ENCODE data around the gene SLC7A7. TPM values are rescaled to one million over a fixed set of nuclear protein-coding genes. Genes with fewer than 3 reads are reported as not detected.

SLC7A7 gene
- total and polyA plus RNA-seq, 2 of the 13 experiments (the other 11 are each of a cell fraction or from before 2014, with no cell fraction given), result 0.13 to 0.63 TPM

GRCh38 chr14:22780105-22780679, 35.0 kb downstream of the SLC7A7 start:
- CTCF ChIA-PET (ENCODE audit: low intra/inter-chr PET ratio, low total read pairs), result interaction anchor here (1.3 kb wide), 1 partner anchor 73 kb away, joined by 5 read pairs; no protein-coding TSS in a partner anchor
- no peak for FAIRE-seq

DNA sequence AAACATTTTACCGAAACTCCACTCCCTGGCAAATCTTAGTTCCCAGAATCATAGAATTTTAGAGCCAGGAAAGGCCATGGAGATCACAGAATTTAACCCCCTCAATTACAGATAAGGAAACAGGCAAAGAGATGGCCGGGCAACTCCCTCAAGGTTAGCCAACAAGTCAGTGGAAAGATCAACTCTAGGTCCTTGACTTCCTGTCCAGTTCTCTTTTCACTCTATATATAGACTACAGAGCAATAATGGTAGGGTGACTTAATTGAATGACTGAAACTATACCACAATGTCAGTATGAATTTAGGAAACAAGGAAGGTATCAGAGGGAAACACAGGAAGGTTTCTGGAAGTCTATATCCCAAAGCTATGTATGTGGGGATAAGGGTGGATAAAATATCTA, 37.2 kb downstream of the SLC7A7 start:
- BruUV-seq (replicated peaks), result no TSS peak

More at GRCh38 chr14:22780105-22780679, 35.0 kb downstream of the SLC7A7 start:
- TF ChIP-seq MAFF (IDR thresholded peaks at IDR 0.05; ENCODE audit: low read depth, low read length) (0 out of 2 replicates have a peak, but pooled peaks have one; percentile 15), ZNF7 (CRISPR knock-in tag; IDR thresholded peaks at IDR 0.05) (0 out of 2 replicates have a peak, but pooled peaks have one; percentile 26), SRF (IDR thresholded peaks at IDR 0.05; ENCODE audit: low read depth, low read length) (peak; percentile 84), CHD2 (IDR thresholded peaks at IDR 0.05; ENCODE audit: low read depth, low read length) (peak; percentile 31; the same call in 1 of the 2 replicates), NBN (conservative IDR thresholded peaks at IDR 0.05) (no peak), MAFK (conservative IDR thresholded peaks at IDR 0.05 in 1 of 2, IDR thresholded peaks at IDR 0.05 in 1 of 2; ENCODE audit: low read length in 2 of 2) (peak in 1 of 2 experiments; percentile 35; a peak in 1 of 4 replicates), ZNF292 (CRISPR knock-in tag; IDR thresholded peaks at IDR 0.05; ENCODE audit: borderline replicate concordance, low read depth) (no peak)
- peak; percentile 59 for DNase-seq (ENCODE audit: low spot score)
- Histone ChIP-seq H3K9me3 (ENCODE audit: low read length) (no peaks in the 10 kb centered on the region), H3K27ac (ENCODE audit: extremely low read length, insufficient read depth, low read length) (no peak overlapping the region), H2AFZ (ENCODE audit: low read length) (no peak overlapping the region), H3K36me3 (replicated peaks in 1 of 2; ENCODE audit: control insufficient read depth in 1 of 2, insufficient read depth in 2 of 2, low read length in 2 of 2) (no peaks in the 10 kb centered on the region), H3K27me3 (ENCODE audit: control insufficient read depth in 1 of 2, insufficient read depth in 2 of 2, low read length in 2 of 2) (no peaks in the 10 kb centered on the region), H3K79me2 (ENCODE audit: insufficient read depth, low read length) (no peaks in the 10 kb centered on the region), H4K20me1 (ENCODE audit: insufficient read depth, low read length) (no peaks in the 10 kb centered on the region), H3K4me3 (replicated peaks in 1 of 3; ENCODE audit: insufficient read depth in 1 of 3, low read depth in 2 of 3, low read length in 3 of 3) (no peak overlapping the region), H3K9ac (ENCODE audit: insufficient read depth, low read depth, low read length) (no peak overlapping the region), H3K4me1 (ENCODE audit: insufficient read depth, low read length) (peaks cover 7% of the 10 kb centered on the region; the same call in 1 of the 2 replicates), H3K4me2 (ENCODE audit: low read depth, low read length) (no peak overlapping the region)
- intact Hi-C loops (cut with micrococcal nuclease; ENCODE audit: unreplicated experiment), result no loop called here
- in situ Hi-C loops (cut with HindIII; ENCODE audit: extremely low pct_ligation_motif_present, low pct_unique_long_range_greater_than_20kb), result no loop called here
- WGBS (ENCODE audit: low lambda C conversion rate), result 15% methylated on average over 2 of the region's 2 CpGs
- ATAC-seq, result peak; percentile 4
- BruUV-seq (replicated peaks), result no TSS peak
- POLR2A ChIA-PET, result interaction anchor here (2.3 kb wide), 1 partner anchor 14 kb away, joined by 14 read pairs; the partner anchor contains the start of gene OXA1L

More for the DNA sequence above, 37.2 kb downstream of the SLC7A7 start:
- Histone ChIP-seq H2AFZ (ENCODE audit: low read length) (no peak overlapping the region), H3K9me3 (ENCODE audit: low read length) (no peaks in the 10 kb centered on the region), H3K27me3 (ENCODE audit: control insufficient read depth in 1 of 2, insufficient read depth in 2 of 2, low read length in 2 of 2) (no peaks in the 10 kb centered on the region), H3K4me3 (replicated peaks in 1 of 3; ENCODE audit: insufficient read depth in 1 of 3, low read depth in 2 of 3, low read length in 3 of 3) (no peak overlapping the region), H3K9ac (ENCODE audit: insufficient read depth, low read depth, low read length) (no peak overlapping the region), H4K20me1 (ENCODE audit: insufficient read depth, low read length) (no peaks in the 10 kb centered on the region), H3K4me1 (ENCODE audit: insufficient read depth, low read length) (peaks cover 13% of the 10 kb centered on the region), H3K36me3 (replicated peaks in 1 of 2; ENCODE audit: control insufficient read depth in 1 of 2, insufficient read depth in 2 of 2, low read length in 2 of 2) (peaks cover 3 to 4% of the 10 kb centered on the region in 2 experiments; a peak in 1 of 5 replicates), H3K4me2 (ENCODE audit: low read depth, low read length) (no peak overlapping the region), H3K27ac (ENCODE audit: extremely low read length, insufficient read depth, low read length) (no peak overlapping the region), H3K79me2 (ENCODE audit: insufficient read depth, low read length) (no peaks in the 10 kb centered on the region)
- 71% methylated on average over 2 of the region's 2 CpGs for WGBS (ENCODE audit: low lambda C conversion rate)
- TF ChIP-seq ATF1 (CRISPR knock-in tag; IDR thresholded peaks at IDR 0.05) (0 out of 2 replicates have a peak, but pooled peaks have one; percentile 34), ZFP1 (CRISPR knock-in tag; IDR thresholded peaks at IDR 0.05) (0 out of 2 replicates have a peak, but pooled peaks have one; percentile 7)
- TF ChIP-seq, protein P1, sequence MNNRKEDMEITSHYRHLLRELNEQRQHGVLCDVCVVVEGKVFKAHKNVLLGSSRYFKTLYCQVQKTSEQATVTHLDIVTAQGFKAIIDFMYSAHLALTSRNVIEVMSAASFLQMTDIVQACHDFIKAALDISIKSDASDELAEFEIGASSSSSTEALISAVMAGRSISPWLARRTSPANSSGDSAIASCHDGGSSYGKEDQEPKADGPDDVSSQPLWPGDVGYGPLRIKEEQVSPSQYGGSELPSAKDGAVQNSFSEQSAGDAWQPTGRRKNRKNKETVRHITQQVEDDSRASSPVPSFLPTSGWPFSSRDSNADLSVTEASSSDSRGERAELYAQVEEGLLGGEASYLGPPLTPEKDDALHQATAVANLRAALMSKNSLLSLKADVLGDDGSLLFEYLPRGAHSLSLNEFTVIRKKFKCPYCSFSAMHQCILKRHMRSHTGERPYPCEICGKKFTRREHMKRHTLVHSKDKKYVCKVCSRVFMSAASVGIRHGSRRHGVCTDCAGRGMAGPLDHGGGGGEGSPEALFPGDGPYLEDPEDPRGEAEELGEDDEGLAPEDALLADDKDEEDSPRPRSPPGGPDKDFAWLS (CRISPR knock-in tag; IDR thresholded peaks at IDR 0.05; ENCODE audit: borderline replicate concordance), result no peak
- DNase-seq (ENCODE audit: low spot score) (no peak), FAIRE-seq (no peak), ATAC-seq (no peak)
- POLR2A ChIA-PET, result interaction anchor here (2.1 kb wide), 1 partner anchor 11 kb away, joined by 10 read pairs; the partner anchor contains the start of gene OXA1L
- in situ Hi-C loops (cut with HindIII; ENCODE audit: extremely low pct_ligation_motif_present, low pct_unique_long_range_greater_than_20kb) (loop anchor here (10.0 kb wide), 1 partner anchor 77 kb away; no protein-coding TSS in a partner anchor), intact Hi-C loops (cut with micrococcal nuclease; ENCODE audit: unreplicated experiment) (no loop called here)
- CTCF ChIA-PET (ENCODE audit: low intra/inter-chr PET ratio, low total read pairs), result interaction anchor here (1.1 to 5.1 kb wide), 8 partner anchors 40 to 221 kb away, joined by 3 to 123 read pairs (median 8); no protein-coding TSS in a partner anchor

All from HepG2 (cell line).